GM18498 (cell line): ENCODE data around the gene ART1.
"Not testable (repeated sequence)": the region's sequence is repeated elsewhere in the genome, so short reads cannot be mapped to it uniquely, and the experiment has no call there.

ENCODE experiments used
- ATAC-seq: cut with Tn5 transposase; IDR thresholded peaks from one replicate; pipeline ENCODE4 v1.9.1; 2021; ENCODE audit warnings: mild to moderate bottlenecking, moderate library complexity; ENCODE audit not compliant: unreplicated experiment

ART1 gene

DNA sequence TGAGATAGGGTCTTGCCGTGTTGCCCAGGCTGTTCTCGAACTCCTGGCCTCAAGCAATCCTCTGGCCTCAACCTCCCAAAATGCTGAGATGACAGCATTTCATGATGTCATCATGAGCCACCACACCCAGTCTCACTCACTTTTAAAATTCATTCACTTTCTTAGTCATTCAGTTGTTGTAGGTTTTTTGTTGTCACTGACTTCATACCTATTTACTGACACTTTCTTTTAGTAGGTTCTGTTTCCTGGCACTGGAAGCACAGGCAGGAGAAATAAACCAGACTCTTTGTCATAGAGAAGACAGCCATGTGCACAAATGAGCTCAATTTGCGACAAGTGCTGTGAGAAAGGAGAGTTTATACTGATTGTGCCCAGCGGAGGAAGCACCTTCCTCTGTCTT is 13.6 kb upstream of the ART1 start:
- no peak for ATAC-seq

- no peak for ATAC-seq
These were observed 12.8 kb upstream of the ART1 start for GRCh38 chr11:3632070-3632660.

GRCh38 chr11:3635641-3636375 is 9.1 kb upstream of the ART1 start:
- ATAC-seq = no peak

DNA sequence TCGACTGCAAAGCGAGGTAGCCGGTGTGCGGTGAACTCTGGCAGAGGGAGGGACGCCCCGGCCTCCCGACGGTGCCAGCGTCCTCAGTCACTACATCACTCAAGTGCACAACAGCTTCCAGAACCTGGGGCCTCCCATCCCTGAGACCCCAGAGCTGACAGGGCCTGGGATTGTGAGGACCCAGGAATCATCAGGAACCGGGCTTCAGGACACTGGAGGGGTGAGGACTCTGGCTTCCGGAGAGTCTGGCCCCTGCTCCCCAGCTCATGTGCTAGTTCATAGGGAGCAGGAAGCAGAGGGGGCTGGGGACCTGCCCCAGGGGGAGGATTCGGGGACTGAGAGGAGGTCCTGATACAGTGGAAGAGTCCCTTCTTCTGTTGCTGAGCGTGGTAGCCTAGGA is 7.7 kb upstream of the ART1 start:
- ATAC-seq = no peak

DNA sequence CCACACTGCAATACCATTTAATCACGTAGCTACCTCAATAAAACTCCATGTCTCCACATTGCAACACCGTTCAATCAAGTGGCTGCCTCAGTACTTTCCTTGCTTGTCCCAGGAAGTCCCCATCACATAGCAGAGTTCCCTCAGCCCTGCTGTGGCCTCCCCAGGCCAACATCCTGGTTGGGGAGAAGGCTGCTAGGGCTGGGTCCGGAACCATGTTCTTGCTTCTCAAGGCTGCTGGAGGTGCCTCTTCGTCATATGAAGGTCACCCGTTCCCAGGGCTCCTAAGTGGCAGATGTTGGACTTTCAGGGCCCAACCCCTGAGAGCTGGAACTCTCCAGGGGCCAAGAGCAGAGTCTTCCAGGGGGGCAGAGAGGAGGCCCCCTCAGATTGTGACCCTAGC is 6.4 kb upstream of the ART1 start:
- ATAC-seq = no peak

- no peak for ATAC-seq
These were observed 5.1 kb upstream of the ART1 start for GRCh38 chr11:3639841-3640240.

- ATAC-seq = no peak
These were observed 3.7 kb upstream of the ART1 start for GRCh38 chr11:3641191-3641590.

- ATAC-seq = no peak
These were observed 3.2 kb upstream of the ART1 start, which contains the start of gene ART5 for GRCh38 chr11:3641701-3642070. ART5 (minus strand) TSS chr11:3641992; CDS start chr11:3641862, 130 bp downstream.

- peak; percentile 59 for ATAC-seq
These were observed 2.6 kb upstream of the ART1 start for GRCh38 chr11:3642071-3642951.

DNA sequence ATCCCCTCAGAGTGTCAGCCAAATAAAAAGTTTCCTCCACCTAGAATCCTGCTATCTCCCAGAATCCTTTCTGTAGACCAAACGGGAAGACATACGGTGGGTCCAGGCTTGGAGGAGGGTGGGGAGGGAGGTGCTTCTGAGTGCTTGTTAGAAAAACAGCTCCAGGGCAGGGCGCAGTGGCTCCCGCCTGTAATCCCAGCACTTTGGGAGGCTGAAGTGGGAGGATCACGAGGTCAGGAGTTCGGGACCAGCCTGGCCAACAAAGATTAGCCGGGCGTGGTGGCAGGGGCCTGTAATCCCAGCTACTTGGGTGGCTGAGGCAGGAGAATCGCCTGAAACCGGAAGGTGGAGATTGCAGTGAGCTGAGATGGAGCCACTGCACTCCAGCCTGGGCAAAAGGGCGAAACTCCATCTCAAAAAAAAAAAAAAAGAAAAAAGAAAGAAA is 1.8 kb upstream of the ART1 start:
- ATAC-seq = not testable (repeated sequence)

DNA sequence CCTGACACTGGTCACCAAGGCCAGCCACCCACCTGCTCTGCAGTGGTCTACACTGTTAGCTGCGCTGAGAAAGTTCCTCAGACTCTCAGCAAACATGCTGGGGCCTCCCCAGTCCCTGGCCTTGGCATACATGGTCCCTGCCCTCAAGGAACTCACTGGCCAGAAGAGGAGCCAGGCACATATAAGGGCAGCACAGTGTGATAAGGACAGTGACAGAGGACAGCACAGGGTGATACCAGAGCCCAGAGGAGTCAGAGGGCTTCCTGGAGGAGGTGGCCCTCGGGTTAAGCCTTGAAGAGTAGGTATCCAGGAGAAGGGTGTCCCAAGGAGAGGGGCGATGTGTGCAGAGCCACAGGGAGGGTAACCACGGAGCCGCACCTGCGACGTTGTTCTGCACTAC is 624 bp downstream of the ART1 start:
- no peak for ATAC-seq

DNA sequence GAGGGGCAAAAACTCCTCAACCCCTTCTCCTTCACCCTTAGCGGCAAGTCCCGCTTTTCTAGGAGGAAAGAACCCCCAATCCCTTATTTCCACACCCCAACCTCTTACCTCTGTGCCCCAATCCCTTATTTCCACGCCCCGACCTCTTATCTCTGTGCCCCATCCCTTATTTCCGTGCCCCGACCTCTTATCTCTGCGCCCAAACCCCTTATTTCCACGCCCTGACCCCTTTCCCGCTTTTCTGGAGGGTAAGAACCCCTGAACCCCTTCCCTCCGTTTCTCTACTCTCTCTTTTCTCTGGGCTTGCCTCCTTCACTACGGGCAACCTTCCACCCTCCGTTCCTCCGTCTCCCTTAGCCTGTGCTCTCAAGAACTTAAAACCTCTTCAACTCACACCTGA is 3.9 kb downstream of the ART1 start:
- not testable (repeated sequence) for ATAC-seq

DNA sequence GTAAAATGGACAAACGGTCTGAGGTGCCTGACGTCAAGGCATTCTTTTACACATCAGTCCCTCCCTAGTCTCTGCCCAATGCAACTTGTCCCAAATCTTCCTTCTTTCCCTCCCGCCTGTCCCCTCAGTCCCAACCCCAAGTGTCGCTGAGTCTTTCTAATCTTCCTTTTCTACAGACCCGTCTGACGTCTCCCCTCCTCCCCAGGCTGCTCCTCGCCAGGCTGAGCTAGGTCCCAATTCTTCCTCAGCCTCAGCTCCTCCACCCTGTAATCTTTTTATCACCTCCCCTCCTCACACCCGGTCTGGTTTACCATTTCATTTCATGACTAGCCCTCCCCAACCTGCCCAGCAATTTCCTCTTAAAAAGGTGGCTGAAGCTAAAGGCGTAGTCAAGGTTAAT is 4.4 kb downstream of the ART1 start:
- not testable (repeated sequence) for ATAC-seq

- not testable (repeated sequence) for ATAC-seq
These were observed 7.6 kb downstream of the ART1 start for GRCh38 chr11:3652514-3652913.

DNA sequence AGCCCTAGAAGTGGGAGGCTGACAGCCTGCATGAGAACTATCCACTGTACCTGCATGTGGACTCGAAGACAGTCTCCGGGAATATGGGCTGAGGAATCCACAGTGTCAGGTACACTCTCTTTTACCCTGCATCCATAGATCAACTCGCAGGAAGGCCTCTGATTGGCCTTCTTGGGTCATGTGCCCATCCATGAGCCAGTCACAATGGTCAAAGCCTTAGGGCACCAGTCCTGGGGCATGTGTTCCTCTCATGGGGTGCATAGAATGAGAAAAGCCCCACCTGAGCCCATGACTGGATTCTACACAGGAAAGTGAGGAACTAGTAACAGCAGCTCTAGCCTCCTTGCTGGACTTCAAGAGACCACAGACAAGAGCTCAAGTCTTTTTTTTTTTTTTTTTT is 10.6 kb downstream of the ART1 start:
- ATAC-seq = no peak

GRCh38 chr11:3657331-3657730 is 12.4 kb downstream of the ART1 start:
- not testable (repeated sequence) for ATAC-seq

- ATAC-seq = no peak
These were observed 13.3 kb downstream of the ART1 start for GRCh38 chr11:3658252-3658651.

GRCh38 chr11:3659595-3660515 is 14.9 kb downstream of the ART1 start:
- no peak for ATAC-seq

- ATAC-seq = no peak
These were observed 16.0 kb downstream of the ART1 start for GRCh38 chr11:3660960-3661359.

GRCh38 chr11:3662856-3663255 is 17.9 kb downstream of the ART1 start:
- ATAC-seq = no peak
